Endothelial cell of umbilical vein (primary cell): ENCODE data around the gene SEPTIN10. TPM values are rescaled to one million over a fixed set of nuclear protein-coding genes. Genes with fewer than 3 reads are reported as not detected.

Experiments used
- BruUV-seq: library from RNA; stranded (reverse); fragments of 400-500 nt; replicated peaks from 2 replicates; lab custom pipeline; 2021; lab: Mats Ljungman, UMichigan
- CTCF ChIA-PET: fragments of 300-600, 350-600 bp; sonication (Branson Sonifier 250); formaldehyde crosslinking; loops from one replicate; lab custom pipeline; 2021; ENCODE audit warnings: antibody characterized with exemption, inconsistent platforms; lab: Charles Lee
- POLR2A ChIA-PET: fragments of 300-600, 350-600 bp; sonication (Branson Sonifier 250); formaldehyde crosslinking; loops from one replicate; lab custom pipeline; 2021; ENCODE audit warnings: antibody characterized with exemption, inconsistent platforms; lab: Charles Lee
- DNase-seq: peaks from one replicate; pipeline ENCODE4 v3.0.0-alpha.2; 2011; ENCODE audit warnings: low read depth, low spot score
- FAIRE-seq: peaks from 2 replicates; lab custom pipeline; 2011; peaks lifted over from hg19 to GRCh38; lab: Jason Lieb, UNC
- H2AFZ ChIP-seq: 2 replicates; pipeline ENCODE4 v1.6.0; 2012; ENCODE audit warnings: low read depth, low read length, control low read depth, inconsistent platforms
- H3K27ac ChIP-seq: 2 replicates; pipeline ENCODE4 v1.5.1; 2011; ENCODE audit warnings: low read depth, mild to moderate bottlenecking, control low read depth, low read length, moderate library complexity; ENCODE audit not compliant: insufficient read depth
- H3K27me3 ChIP-seq, 2 experiments: 2 replicates each; pipeline versions ENCODE4 v1.6.0 to v1.6.1; 2011; ENCODE audit warnings: low read length in 2 of 2, mixed read lengths in 1 of 2; ENCODE audit not compliant: control insufficient read depth in 2 of 2, insufficient read depth in 2 of 2
- H3K36me3 ChIP-seq, 2 experiments: 2 replicates in 1 of 2; 3 replicates in 1 of 2; pipeline ENCODE4 v1.5.1; 2011; ENCODE audit warnings: low read length in 2 of 2, mild to moderate bottlenecking in 1 of 2, moderate library complexity in 1 of 2; ENCODE audit not compliant: control insufficient read depth in 2 of 2, insufficient read depth in 2 of 2; ENCODE audit errors: extremely low read depth in 1 of 2
- H3K4me1 ChIP-seq: 3 replicates; pipeline ENCODE4 v1.5.1; 2011; ENCODE audit warnings: mild to moderate bottlenecking, low read length; ENCODE audit not compliant: control insufficient read depth, insufficient read depth; ENCODE audit errors: extremely low read depth
- H3K4me2 ChIP-seq: 2 replicates; pipeline ENCODE4 v1.6.1; 2011; ENCODE audit warnings: low read length, control low read depth, mixed read lengths; ENCODE audit not compliant: insufficient read depth
- H3K4me3 ChIP-seq, 3 experiments: fragments of 200-600 bp in 1 of 3; sonication (generic), shearing (Covaris generic) in 1 of 3; replicated peaks in 1 of 3; 2 replicates each; pipeline ENCODE4 v1.5.1; 2011 to 2016; ENCODE audit warnings: control low read depth in 3 of 3, low read length in 3 of 3, mild to moderate bottlenecking in 2 of 3, inconsistent platforms in 1 of 3, low read depth in 1 of 3, moderate library complexity in 1 of 3; ENCODE audit not compliant: insufficient read depth in 1 of 3
- H3K79me2 ChIP-seq: 2 replicates; pipeline ENCODE4 v1.6.0; 2012; ENCODE audit warnings: low read length, inconsistent platforms; ENCODE audit not compliant: control insufficient read depth, insufficient read depth
- H3K9ac ChIP-seq: replicated peaks from 2 replicates; pipeline ENCODE3; 2011; ENCODE audit warnings: low read length, control low read depth; ENCODE audit not compliant: insufficient read depth; ENCODE audit errors: extremely low read depth
- H3K9me1 ChIP-seq: replicated peaks from 3 replicates; pipeline ENCODE4 v1.6.0; 2011; ENCODE audit warnings: mild to moderate bottlenecking, low read length; ENCODE audit not compliant: control insufficient read depth, insufficient read depth; ENCODE audit errors: extremely low read depth
- H3K9me3 ChIP-seq: replicated peaks from 2 replicates; pipeline ENCODE4 v1.5.1; 2012; ENCODE audit warnings: low read length, inconsistent platforms; ENCODE audit not compliant: control insufficient read depth, insufficient read depth
- H4K20me1 ChIP-seq: replicated peaks from 2 replicates; pipeline ENCODE3; 2011; ENCODE audit warnings: mild to moderate bottlenecking, low read length; ENCODE audit not compliant: control insufficient read depth, insufficient read depth; ENCODE audit errors: extremely low read depth
- EZH2 ChIP-seq: IDR thresholded peaks from 2 replicates; pipeline ENCODE4 v1.6.1; 2012; ENCODE audit warnings: borderline replicate concordance, low read depth, mild to moderate bottlenecking, moderate library complexity, low read length, inconsistent platforms; ENCODE audit not compliant: severe bottlenecking
- FOS ChIP-seq: IDR thresholded peaks from 2 replicates; pipeline ENCODE4 v1.6.1; 2011; ENCODE audit warnings: mild to moderate bottlenecking, low read length, moderate library complexity, borderline replicate concordance; ENCODE audit not compliant: insufficient read depth
- GATA2 ChIP-seq: IDR thresholded peaks from 2 replicates; pipeline ENCODE4 v1.7.0; 2011; ENCODE audit warnings: low read depth, mild to moderate bottlenecking, moderate library complexity, mixed read lengths, low read length; ENCODE audit not compliant: insufficient read length, insufficient read depth
- JUN ChIP-seq: IDR thresholded peaks from 2 replicates; pipeline ENCODE4 v1.6.1; 2011; ENCODE audit warnings: borderline replicate concordance, low read depth; ENCODE audit not compliant: insufficient read length, insufficient read depth
- MAX ChIP-seq: IDR thresholded peaks from 2 replicates; pipeline ENCODE4 v1.6.1; 2011; ENCODE audit not compliant: insufficient read depth, insufficient read length
- MYC ChIP-seq: IDR thresholded peaks from one replicate; pipeline ENCODE4 v1.6.1; 2011; ENCODE audit warnings: mild to moderate bottlenecking, low read depth, low read length
- POLR2A ChIP-seq: IDR thresholded peaks from 2 replicates; pipeline ENCODE4 v1.6.1; 2012; ENCODE audit warnings: low read depth, mild to moderate bottlenecking, control low read depth, low read length
- POLR2AphosphoS5 ChIP-seq: IDR thresholded peaks from 2 replicates; pipeline ENCODE4 v1.6.1; 2012; ENCODE audit warnings: low read depth, mild to moderate bottlenecking, control low read depth, low read length, moderate library complexity; ENCODE audit not compliant: insufficient read depth
- dilution Hi-C: fragments of 300-500 bp; cut with MboI; formaldehyde crosslinking; loops from one replicate; pipeline ENCODE4 v1.15.0; 2019; ENCODE audit warnings: low sequenced_read_pairs; ENCODE audit not compliant: extremely low pct_ligation_motif_present
- intact Hi-C: fragments of 100-400 bp; cut with micrococcal nuclease; formaldehyde crosslinking; loops from one replicate; pipeline ENCODE4 v1.10.0; 2022
- polyA plus RNA-seq, 4 experiments: library from polyadenylated mRNA; depleted of rRNA in 3 of 4; stranded (reverse) in 3 of 4; unstranded in 1 of 4; fragments of >200 nt; gene quantifications; 2 replicates each; pipeline versions ENCODE4 v1.2.1 to v1.2.3, GENCODE V29; 2011 to 2012; ENCODE audit warnings: missing spikeins in 1 of 4
- total RNA-seq: library from RNA; stranded (reverse); gene quantifications from 2 replicates; pipeline ENCODE4 v1.2.3, GENCODE V29; 2021
- TF ChIP-seq, protein P1 (sequence below), 2 donors: IDR thresholded peaks; 1 replicate in 1 of 2; 2 replicates in 1 of 2; pipeline ENCODE4 v1.5.1; 2011; ENCODE audit warnings: low read length in 2 of 2, mild to moderate bottlenecking in 2 of 2, moderate library complexity in 2 of 2, control low read depth in 1 of 2, inconsistent platforms in 1 of 2, low read depth in 1 of 2; ENCODE audit not compliant: insufficient read depth in 1 of 2; ENCODE audit errors: extremely low read depth in 1 of 2

Gene SEPTIN10
- total and polyA plus RNA-seq, 2 donors (not counting 3 experiments of a cell fraction or from before 2014, with no cell fraction given): 26.1 to 121 TPM

- intact Hi-C loops (no loop called here), dilution Hi-C loops (no loop called here)
- Histone ChIP-seq H3K4me3 (no peak overlapping the region), H3K4me1 (no peaks in the 10 kb centered on the region), H2AFZ (no peak overlapping the region), H3K27ac (no peak overlapping the region), H3K36me3 (peaks cover 0 to 4% of the 10 kb centered on the region in 2 experiments), H3K27me3 (peaks cover 0 to 5% of the 10 kb centered on the region in 2 experiments), H4K20me1 (no peaks in the 10 kb centered on the region), H3K9ac (no peak overlapping the region), H3K9me3 (no peaks in the 10 kb centered on the region), H3K9me1 (no peaks in the 10 kb centered on the region), H3K4me2 (no peak overlapping the region), H3K79me2 (no peaks in the 10 kb centered on the region)
- TF ChIP-seq, protein P1, sequence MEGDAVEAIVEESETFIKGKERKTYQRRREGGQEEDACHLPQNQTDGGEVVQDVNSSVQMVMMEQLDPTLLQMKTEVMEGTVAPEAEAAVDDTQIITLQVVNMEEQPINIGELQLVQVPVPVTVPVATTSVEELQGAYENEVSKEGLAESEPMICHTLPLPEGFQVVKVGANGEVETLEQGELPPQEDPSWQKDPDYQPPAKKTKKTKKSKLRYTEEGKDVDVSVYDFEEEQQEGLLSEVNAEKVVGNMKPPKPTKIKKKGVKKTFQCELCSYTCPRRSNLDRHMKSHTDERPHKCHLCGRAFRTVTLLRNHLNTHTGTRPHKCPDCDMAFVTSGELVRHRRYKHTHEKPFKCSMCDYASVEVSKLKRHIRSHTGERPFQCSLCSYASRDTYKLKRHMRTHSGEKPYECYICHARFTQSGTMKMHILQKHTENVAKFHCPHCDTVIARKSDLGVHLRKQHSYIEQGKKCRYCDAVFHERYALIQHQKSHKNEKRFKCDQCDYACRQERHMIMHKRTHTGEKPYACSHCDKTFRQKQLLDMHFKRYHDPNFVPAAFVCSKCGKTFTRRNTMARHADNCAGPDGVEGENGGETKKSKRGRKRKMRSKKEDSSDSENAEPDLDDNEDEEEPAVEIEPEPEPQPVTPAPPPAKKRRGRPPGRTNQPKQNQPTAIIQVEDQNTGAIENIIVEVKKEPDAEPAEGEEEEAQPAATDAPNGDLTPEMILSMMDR (IDR thresholded peaks at IDR 0.05; ENCODE audit: extremely low read depth in 1 of 2, insufficient read depth in 1 of 2, low read depth in 1 of 2, low read length in 2 of 2): no peak
- TF ChIP-seq FOS (no peak), EZH2 (no peak), GATA2 (no peak), JUN (no peak), MYC (no peak), POLR2AphosphoS5 (no peak), POLR2A (no peak), MAX (no peak)
- POLR2A ChIA-PET: no interaction called here
- no TSS peak for BruUV-seq
- no peak for DNase-seq
- CTCF ChIA-PET: no interaction called here
- no peak for FAIRE-seq
Observed at GRCh38 chr2:109538546-109538945, 75.2 kb downstream of the SEPTIN10 start.
